GM19035 (cell line): ENCODE results near the gene RERE.

Source experiments
- ATAC-seq: cut with Tn5 transposase; IDR thresholded peaks from one replicate; pipeline ENCODE4 v1.9.1; 2021; ENCODE audit not compliant: unreplicated experiment

Gene RERE

GRCh38 chr1:8437347-8437746 is 380.1 kb downstream of the RERE start:
- no peak for ATAC-seq

DNA sequence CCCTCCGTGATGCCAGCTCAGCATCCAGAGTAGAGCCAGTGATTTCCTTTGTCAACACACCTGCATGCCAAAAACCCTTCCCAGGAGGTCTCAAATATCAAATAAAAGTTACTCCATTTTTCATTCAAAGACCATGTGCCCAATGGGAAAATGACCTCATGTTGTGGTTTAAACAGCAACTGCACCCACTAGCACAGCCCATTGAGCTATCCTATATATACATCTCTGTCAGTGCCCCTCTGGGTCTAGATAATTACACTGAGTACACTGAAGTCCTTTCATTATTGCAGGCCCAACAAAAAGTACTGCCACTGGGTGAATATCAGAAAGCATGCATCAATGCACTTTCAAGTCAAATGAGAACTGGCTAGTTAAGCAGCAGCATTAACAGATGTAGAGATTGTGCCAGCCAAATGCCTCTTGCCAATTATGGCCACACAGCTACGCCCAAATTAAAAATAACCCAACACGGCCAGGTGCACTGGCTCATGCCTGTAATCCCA is 381.8 kb downstream of the RERE start:
- ATAC-seq, result no peak

GRCh38 chr1:8434101-8434500 is 383.3 kb downstream of the RERE start:
- no peak for ATAC-seq

DNA sequence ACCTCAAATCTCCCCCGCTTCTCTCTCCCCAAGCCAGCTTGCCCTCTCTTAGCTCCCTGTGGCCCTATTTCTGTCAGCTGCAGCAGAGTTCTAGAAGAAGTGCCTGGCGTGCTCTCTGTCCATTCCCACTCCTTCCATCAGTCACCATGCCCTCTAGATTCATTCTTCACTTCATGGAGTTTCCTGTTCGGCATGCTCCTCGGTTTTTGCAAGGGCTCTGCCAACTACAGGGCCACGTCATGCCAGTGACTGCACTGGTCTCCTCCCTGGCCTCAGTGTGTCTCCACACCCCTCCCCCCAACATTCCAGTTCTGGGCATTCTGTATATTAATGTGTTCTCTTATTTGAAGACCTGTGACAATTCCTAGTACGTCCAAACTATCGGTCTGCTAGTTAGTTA is 385.7 kb downstream of the RERE start:
- ATAC-seq, result no peak

- no peak for ATAC-seq
These were observed 386.4 kb downstream of the RERE start for GRCh38 chr1:8431019-8431418.

DNA sequence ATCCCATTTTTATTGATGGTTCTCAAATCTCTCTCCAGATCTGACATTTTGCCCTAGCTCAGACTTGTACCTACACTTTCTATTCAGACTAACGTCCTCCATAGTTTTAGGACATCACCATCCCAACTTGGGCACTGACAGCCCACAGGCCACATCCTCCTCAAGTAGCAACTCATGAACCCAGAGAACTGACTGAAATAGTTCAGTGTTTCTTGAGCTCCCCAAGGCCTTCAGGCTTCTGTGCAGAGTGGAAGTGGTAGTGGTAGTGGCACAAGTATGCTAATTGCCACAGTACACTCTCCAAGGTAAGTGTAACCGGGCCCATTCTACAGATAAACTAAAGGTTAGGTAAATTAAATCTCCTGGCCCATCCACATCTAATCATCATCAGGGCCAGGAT is 387.0 kb downstream of the RERE start:
- ATAC-seq, result no peak

GRCh38 chr1:8429549-8430110 is 387.8 kb downstream of the RERE start:
- no peak for ATAC-seq

GRCh38 chr1:8428441-8428840 is 389.0 kb downstream of the RERE start:
- ATAC-seq, result no peak

DNA sequence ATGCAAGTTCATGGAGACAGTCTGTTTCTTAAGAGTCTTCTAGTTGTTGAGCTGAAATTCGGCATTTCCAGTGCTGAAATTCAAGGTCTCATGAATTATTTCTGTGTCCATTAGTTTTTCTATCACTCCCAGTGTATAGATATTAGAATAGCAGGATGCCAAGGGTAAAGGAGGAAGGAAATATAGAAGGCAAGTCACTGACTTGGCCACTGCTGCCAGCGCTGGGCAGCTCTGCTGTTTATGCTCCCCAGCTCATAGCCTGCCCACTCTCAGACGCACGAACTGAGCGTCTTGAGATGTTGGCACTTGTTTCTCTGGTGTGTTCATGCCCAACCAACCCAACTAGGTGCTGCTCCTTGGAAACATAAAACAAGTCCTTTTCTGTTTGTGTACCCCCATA is 389.5 kb downstream of the RERE start:
- ATAC-seq, result peak; percentile 6

- ATAC-seq, result peak; percentile 67
These were observed 389.9 kb downstream of the RERE start for GRCh38 chr1:8427493-8427892.

GRCh38 chr1:8426996-8427395 is 390.4 kb downstream of the RERE start:
- peak; percentile 1 for ATAC-seq

GRCh38 chr1:8425781-8426161 is 391.7 kb downstream of the RERE start:
- ATAC-seq, result no peak

DNA sequence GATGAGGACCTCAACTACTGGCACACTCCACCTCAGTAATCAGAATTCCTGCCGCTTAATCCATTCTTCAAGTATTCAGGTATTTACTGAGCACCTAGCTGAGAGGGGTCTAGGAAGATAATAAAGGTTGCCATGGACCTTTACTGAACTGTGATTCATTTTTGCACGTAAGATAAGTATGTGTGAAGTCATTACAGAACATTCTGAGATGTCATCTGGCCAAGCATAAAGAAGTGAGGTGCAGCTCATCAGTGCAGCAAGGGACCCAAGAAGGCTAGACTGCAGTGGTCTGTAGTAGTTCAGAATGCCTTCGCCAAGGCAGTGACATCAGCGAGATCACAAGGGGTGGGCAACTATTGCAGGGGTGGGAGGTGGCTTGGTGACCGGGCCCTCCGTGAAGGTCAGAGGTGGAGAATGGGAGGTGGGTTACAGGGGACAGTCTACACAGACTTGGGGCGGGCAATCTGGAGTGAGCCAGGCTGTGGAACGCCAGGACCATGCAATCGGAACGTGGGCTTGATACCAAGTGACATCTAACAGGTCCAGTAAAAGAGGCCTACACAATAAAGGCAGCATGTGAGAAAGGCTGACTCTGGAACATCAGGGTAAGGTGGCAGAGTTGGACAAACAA is 392.2 kb downstream of the RERE start:
- no peak for ATAC-seq

- peak; percentile 28 for ATAC-seq
These were observed 392.8 kb downstream of the RERE start for GRCh38 chr1:8424539-8425116.

DNA sequence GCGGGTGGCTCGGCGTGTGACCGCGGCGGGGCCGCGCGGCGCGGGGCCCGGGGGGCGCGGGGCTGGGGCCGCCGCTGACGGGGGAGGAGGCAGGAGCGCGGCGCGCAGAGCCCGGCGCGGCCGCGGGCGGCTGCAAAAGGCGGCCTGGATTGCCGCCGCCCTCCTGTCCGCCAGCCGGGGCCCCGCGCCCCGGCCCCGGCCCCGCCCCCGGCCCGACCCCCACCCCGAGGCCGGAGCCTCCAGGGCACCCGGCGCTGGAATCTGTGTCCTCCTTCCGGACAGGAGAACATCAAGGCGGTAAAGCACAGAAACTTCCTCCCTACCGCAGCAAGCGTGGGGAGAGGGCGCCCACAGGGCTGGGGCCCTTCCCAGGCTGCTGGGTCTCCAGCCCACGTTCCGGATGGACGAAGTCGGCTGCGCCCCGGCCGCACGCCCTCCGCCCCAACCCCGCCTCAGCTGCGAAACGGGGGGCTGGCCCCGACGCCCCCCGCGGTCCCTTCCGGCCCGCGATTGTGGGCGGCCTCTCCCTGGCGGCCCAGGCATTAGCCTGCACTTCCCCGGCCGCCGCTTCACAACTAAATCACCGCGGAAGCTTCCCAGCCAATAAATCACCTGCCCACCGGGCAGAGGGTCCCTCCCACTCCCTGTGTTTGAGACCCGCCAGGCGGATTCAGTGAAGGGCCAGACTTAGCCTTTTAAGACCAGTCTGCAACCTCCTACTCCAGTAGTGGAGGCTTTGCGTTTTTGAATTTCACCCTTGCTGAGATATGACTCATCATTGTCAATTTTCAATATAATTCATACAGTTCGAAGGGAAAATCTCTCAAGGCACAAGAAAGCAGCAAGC is 393.5 kb downstream of the RERE start:
- ATAC-seq, result peak; percentile 32

DNA sequence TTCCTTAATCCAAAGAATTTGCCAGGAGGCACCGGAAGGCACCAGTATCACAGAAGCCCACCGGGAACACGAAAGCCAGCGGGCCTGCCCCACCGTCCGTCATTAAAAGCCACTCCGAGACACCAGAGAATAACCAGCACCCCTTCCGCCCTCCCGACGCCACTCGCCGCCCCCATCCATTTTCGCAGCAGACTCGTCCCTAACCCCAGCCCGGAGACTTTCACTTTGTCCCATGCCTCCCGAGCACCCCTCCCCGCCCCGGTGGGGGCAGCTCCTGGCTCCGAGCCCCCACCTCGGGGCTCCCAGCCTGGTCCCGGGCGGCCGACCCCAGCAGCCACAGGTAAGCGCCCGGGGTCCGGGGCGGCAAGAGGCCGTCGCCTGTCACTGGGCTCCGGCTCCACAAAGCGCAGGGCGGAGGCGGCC is 394.2 kb downstream of the RERE start:
- peak; percentile 6 for ATAC-seq

DNA sequence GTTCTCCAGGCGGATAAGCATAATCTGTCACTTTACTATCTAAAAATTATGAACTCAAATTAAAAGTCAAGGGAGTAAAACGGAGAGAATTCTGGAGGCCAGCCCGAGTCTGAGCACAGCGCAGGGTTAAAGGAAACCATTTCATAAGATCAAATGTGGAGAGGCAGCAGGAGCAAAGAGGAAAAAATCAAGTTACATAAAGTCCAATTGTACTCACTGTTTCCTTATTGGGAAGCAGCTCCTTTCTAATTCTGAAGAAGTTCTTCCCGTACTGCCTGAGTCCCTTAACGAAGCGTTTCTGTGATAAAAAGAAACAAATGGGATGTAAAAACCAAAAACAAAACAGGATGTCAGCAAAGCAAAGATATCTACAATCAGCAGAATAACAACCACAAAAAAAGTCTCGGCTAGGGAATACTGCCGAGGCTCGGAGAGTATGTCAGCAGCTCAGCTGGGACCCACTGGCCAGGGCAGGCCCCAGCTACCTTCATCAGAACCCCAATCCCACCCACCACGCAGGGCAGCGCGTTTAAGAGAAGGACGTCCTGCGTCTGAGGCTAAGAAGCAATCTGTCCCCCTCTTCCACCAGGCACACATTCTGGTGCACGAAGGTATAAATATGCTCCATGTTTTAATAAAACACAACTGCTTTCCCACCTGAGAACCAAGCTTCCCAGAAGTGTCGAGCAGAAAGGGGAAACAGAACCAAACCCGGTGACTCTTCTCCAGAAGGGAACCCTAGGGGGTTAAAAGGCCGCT is 394.8 kb downstream of the RERE start:
- ATAC-seq, result no peak

GRCh38 chr1:8421721-8422120 is 395.7 kb downstream of the RERE start:
- no peak for ATAC-seq

DNA sequence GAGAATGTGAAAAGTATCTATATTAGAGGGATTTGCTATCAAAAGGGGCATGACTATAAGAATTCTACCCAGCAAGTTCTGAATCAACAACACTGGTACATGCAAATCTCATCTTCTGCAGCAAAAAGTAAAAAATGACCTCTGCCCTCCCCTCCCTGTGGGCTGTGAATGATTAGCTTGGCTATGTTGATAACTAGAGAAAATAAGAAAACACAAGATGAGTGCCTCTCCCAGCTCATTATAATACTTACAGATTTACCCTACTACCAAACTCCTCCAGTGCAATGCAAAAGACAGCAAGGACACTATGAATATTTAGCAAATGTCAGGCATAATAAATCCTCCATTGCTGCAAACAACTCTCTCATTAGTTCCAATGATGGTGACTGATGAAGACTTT is 397.1 kb downstream of the RERE start:
- ATAC-seq, result no peak

GRCh38 chr1:8419861-8420260 is 397.6 kb downstream of the RERE start:
- no peak for ATAC-seq

- ATAC-seq, result no peak
These were observed 398.3 kb downstream of the RERE start for GRCh38 chr1:8419172-8419571.
